ENCODE data around the gene MFSD6.

MFSD6 gene

GRCh38 chr2:190527214-190527613 lies 119.1 kb downstream of the MFSD6 start:
- no peaks in the 10 kb centered on the region for H3K36me3 ChIP-seq
- H3K4me1 ChIP-seq (ENCODE audit: control insufficient read depth in 1 of 2, insufficient read depth in 1 of 2, low read depth in 1 of 2, low read length in 1 of 2) = peaks cover 31 to 45% of the 10 kb centered on the region in 2 experiments
- H3K4me3 ChIP-seq (ENCODE audit: low read depth in 1 of 2, low read length in 1 of 2) = no peak overlapping the region
- H3K27ac ChIP-seq = peak overlapping the region; percentile 59
- H3K9me3 ChIP-seq = no peaks in the 10 kb centered on the region
- no peaks in the 10 kb centered on the region for H3K27me3 ChIP-seq
- TF ChIP-seq CTCF (IDR thresholded peaks at IDR 0.05) = no peak

GRCh38 chr2:190527918-190528317 lies 119.8 kb downstream of the MFSD6 start:
- H3K27ac ChIP-seq = no peak overlapping the region
- no peak for TF ChIP-seq CTCF (IDR thresholded peaks at IDR 0.05)
- H3K27me3 ChIP-seq = no peaks in the 10 kb centered on the region
- no peaks in the 10 kb centered on the region for H3K9me3 ChIP-seq
- peaks cover 31 to 45% of the 10 kb centered on the region in 2 experiments for H3K4me1 ChIP-seq (ENCODE audit: control insufficient read depth in 1 of 2, insufficient read depth in 1 of 2, low read depth in 1 of 2, low read length in 1 of 2)
- no peak overlapping the region for H3K4me3 ChIP-seq (ENCODE audit: low read depth in 1 of 2, low read length in 1 of 2)
- no peaks in the 10 kb centered on the region for H3K36me3 ChIP-seq

GRCh38 chr2:190528521-190529001 lies 120.4 kb downstream of the MFSD6 start:
- no peak overlapping the region for H3K27ac ChIP-seq
- H3K9me3 ChIP-seq = no peaks in the 10 kb centered on the region
- TF ChIP-seq CTCF (IDR thresholded peaks at IDR 0.05) = no peak
- H3K36me3 ChIP-seq = no peaks in the 10 kb centered on the region
- H3K27me3 ChIP-seq = no peaks in the 10 kb centered on the region
- no peak overlapping the region for H3K4me3 ChIP-seq (ENCODE audit: low read depth in 1 of 2, low read length in 1 of 2)
- H3K4me1 ChIP-seq (ENCODE audit: control insufficient read depth in 1 of 2, insufficient read depth in 1 of 2, low read depth in 1 of 2, low read length in 1 of 2) = peaks cover 31 to 48% of the 10 kb centered on the region in 2 experiments

- Histone ChIP-seq H3K27ac (peak overlapping the region; percentile 31), H3K27me3 (no peaks in the 10 kb centered on the region), H3K4me1 (ENCODE audit: control insufficient read depth in 1 of 2, insufficient read depth in 1 of 2, low read depth in 1 of 2, low read length in 1 of 2) (peaks cover 37 to 53% of the 10 kb centered on the region in 2 experiments), H3K4me3 (ENCODE audit: low read depth in 1 of 2, low read length in 1 of 2) (no peak overlapping the region), H3K9me3 (no peaks in the 10 kb centered on the region), H3K36me3 (no peaks in the 10 kb centered on the region)
- no peak for TF ChIP-seq CTCF (IDR thresholded peaks at IDR 0.05)
These were observed 121.5 kb downstream of the MFSD6 start for GRCh38 chr2:190529486-190530247.

- TF ChIP-seq CTCF (IDR thresholded peaks at IDR 0.05) = no peak
- Histone ChIP-seq H3K4me1 (ENCODE audit: control insufficient read depth in 1 of 2, insufficient read depth in 1 of 2, low read depth in 1 of 2, low read length in 1 of 2) (peaks cover 37 to 59% of the 10 kb centered on the region in 2 experiments), H3K36me3 (no peaks in the 10 kb centered on the region), H3K27ac (no peak overlapping the region), H3K27me3 (no peaks in the 10 kb centered on the region), H3K9me3 (no peaks in the 10 kb centered on the region), H3K4me3 (ENCODE audit: low read depth in 1 of 2, low read length in 1 of 2) (no peak overlapping the region)
These were observed 122.2 kb downstream of the MFSD6 start for GRCh38 chr2:190530248-190530900.

All from neutrophil (primary cell).